Measurements from ENCODE around the gene RAB7A. TPM values are rescaled to one million over a fixed set of nuclear protein-coding genes. Genes with fewer than 3 reads are reported as not detected.

RAB7A gene
- total and polyA plus RNA-seq, 2 of the 13 experiments (the other 11 are each of a cell fraction or from before 2014, with no cell fraction given), result 26.5 to 182 TPM

GRCh38 chr3:128761392-128761791 is 35.4 kb downstream of the RAB7A start:
- ATAC-seq (no peak), DNase-seq (ENCODE audit: low spot score) (no peak), FAIRE-seq (no peak)
- no peaks in the 10 kb centered on the region for H3K4me1 ChIP-seq (ENCODE audit: insufficient read depth, low read length)
- H3K79me2 ChIP-seq (ENCODE audit: insufficient read depth, low read length), result peaks cover 76% of the 10 kb centered on the region
- no peak overlapping the region for H3K4me2 ChIP-seq (ENCODE audit: low read depth, low read length)
- TF ChIP-seq ATF7 (IDR thresholded peaks at IDR 0.05), result peak; percentile 70
- TF ChIP-seq ATF7 (CRISPR knock-in tag; IDR thresholded peaks at IDR 0.05), result no peak
- no peak for TF ChIP-seq ATF5 (CRISPR knock-in tag; IDR thresholded peaks at IDR 0.05; ENCODE audit: low read depth)
- in situ Hi-C loops (cut with HindIII; ENCODE audit: extremely low pct_ligation_motif_present, low pct_unique_long_range_greater_than_20kb) (no loop called here), intact Hi-C loops (cut with micrococcal nuclease; ENCODE audit: unreplicated experiment) (no loop called here)
- no peak overlapping the region for H3K9ac ChIP-seq (ENCODE audit: insufficient read depth, low read depth, low read length)
- H2AFZ ChIP-seq (ENCODE audit: low read length), result no peak overlapping the region
- no peak overlapping the region for H3K27ac ChIP-seq (ENCODE audit: extremely low read length, insufficient read depth, low read length)
- BruUV-seq (replicated peaks), result no TSS peak
- no peak overlapping the region for H3K4me3 ChIP-seq (replicated peaks in 1 of 3; ENCODE audit: insufficient read depth in 1 of 3, low read depth in 2 of 3, low read length in 3 of 3)
- peaks cover 27% of the 10 kb centered on the region for H4K20me1 ChIP-seq (ENCODE audit: insufficient read depth, low read length)
- no peaks in the 10 kb centered on the region for H3K27me3 ChIP-seq (ENCODE audit: control insufficient read depth in 1 of 2, insufficient read depth in 2 of 2, low read length in 2 of 2)
- ChIA-PET POLR2A (no interaction called here), CTCF (ENCODE audit: low intra/inter-chr PET ratio, low total read pairs) (no interaction called here)
- H3K9me3 ChIP-seq (ENCODE audit: low read length), result no peaks in the 10 kb centered on the region
- peaks cover 1 to 17% of the 10 kb centered on the region in 2 experiments; a peak in 4 of 5 replicates for H3K36me3 ChIP-seq (replicated peaks in 1 of 2; ENCODE audit: control insufficient read depth in 1 of 2, insufficient read depth in 2 of 2, low read length in 2 of 2)

- no TSS peak for BruUV-seq (replicated peaks)
- no peaks in the 10 kb centered on the region for H3K27me3 ChIP-seq (ENCODE audit: control insufficient read depth in 1 of 2, insufficient read depth in 2 of 2, low read length in 2 of 2)
- no peak overlapping the region for H3K27ac ChIP-seq (ENCODE audit: extremely low read length, insufficient read depth, low read length)
- ATAC-seq (no peak), FAIRE-seq (no peak), DNase-seq (ENCODE audit: low spot score) (no peak)
- H3K36me3 ChIP-seq (replicated peaks in 1 of 2; ENCODE audit: control insufficient read depth in 1 of 2, insufficient read depth in 2 of 2, low read length in 2 of 2), result peaks cover 1 to 21% of the 10 kb centered on the region in 2 experiments; a peak in 4 of 5 replicates
- CTCF ChIA-PET (ENCODE audit: low intra/inter-chr PET ratio, low total read pairs), result no interaction called here
- peaks cover 5% of the 10 kb centered on the region; the same call in 1 of the 2 replicates for H3K4me1 ChIP-seq (ENCODE audit: insufficient read depth, low read length)
- no peaks in the 10 kb centered on the region for H3K9me3 ChIP-seq (ENCODE audit: low read length)
- intact Hi-C loops (cut with micrococcal nuclease; ENCODE audit: unreplicated experiment), result no loop called here
- H3K79me2 ChIP-seq (ENCODE audit: insufficient read depth, low read length), result peaks cover 89% of the 10 kb centered on the region
- 96% methylated on average over 5 of the region's 5 CpGs for WGBS (ENCODE audit: low lambda C conversion rate)
- H3K9ac ChIP-seq (ENCODE audit: insufficient read depth, low read depth, low read length), result no peak overlapping the region
- peaks cover 39% of the 10 kb centered on the region for H4K20me1 ChIP-seq (ENCODE audit: insufficient read depth, low read length)
- TF ChIP-seq ZNF660 (CRISPR knock-in tag; IDR thresholded peaks at IDR 0.05; ENCODE audit: borderline replicate concordance, low read depth) (no peak), ZNF30 (CRISPR knock-in tag; IDR thresholded peaks at IDR 0.05) (no peak), DMTF1 (CRISPR knock-in tag; IDR thresholded peaks at IDR 0.05) (no peak), SAFB2 (CRISPR knock-in tag; IDR thresholded peaks at IDR 0.05; ENCODE audit: borderline replicate concordance, low read depth) (no peak), ZNF281 (CRISPR knock-in tag; IDR thresholded peaks at IDR 0.05; ENCODE audit: borderline replicate concordance) (no peak), GTF2F1 (IDR thresholded peaks at IDR 0.05; ENCODE audit: low read length) (no peak), DNMT1 (CRISPR knock-in tag; IDR thresholded peaks at IDR 0.05) (no peak)
- no peak overlapping the region for H3K4me3 ChIP-seq (replicated peaks in 1 of 3; ENCODE audit: insufficient read depth in 1 of 3, low read depth in 2 of 3, low read length in 3 of 3)
- POLR2A ChIA-PET, result no interaction called here
- no peak overlapping the region for H3K4me2 ChIP-seq (ENCODE audit: low read depth, low read length)
- H2AFZ ChIP-seq (ENCODE audit: low read length), result no peak overlapping the region
- in situ Hi-C loops (cut with HindIII; ENCODE audit: extremely low pct_ligation_motif_present, low pct_unique_long_range_greater_than_20kb), result no loop called here
Measured at GRCh38 chr3:128763967-128764366, 38.0 kb downstream of the RAB7A start.
